Measurements from ENCODE around the gene ATP5F1B.

- peak in 3 of 7 experiments; percentile 1 to 9 (median 3) for TF ChIP-seq CTCF (IDR thresholded peaks at IDR 0.05)
- TF ChIP-seq POLR2A (IDR thresholded peaks at IDR 0.05), result peak in 2 of 3 donors; percentile 37 to 52
These were observed 11.4 kb downstream of the ATP5F1B start for GRCh38 chr12:56634242-56634836.
